ENCODE data around the gene CENPP. TPM values are rescaled to one million over a fixed set of nuclear protein-coding genes. Genes with fewer than 3 reads are reported as not detected.

The CENPP gene
- total RNA-seq, 1 donor from 2014 or later: 5.7 TPM

DNA sequence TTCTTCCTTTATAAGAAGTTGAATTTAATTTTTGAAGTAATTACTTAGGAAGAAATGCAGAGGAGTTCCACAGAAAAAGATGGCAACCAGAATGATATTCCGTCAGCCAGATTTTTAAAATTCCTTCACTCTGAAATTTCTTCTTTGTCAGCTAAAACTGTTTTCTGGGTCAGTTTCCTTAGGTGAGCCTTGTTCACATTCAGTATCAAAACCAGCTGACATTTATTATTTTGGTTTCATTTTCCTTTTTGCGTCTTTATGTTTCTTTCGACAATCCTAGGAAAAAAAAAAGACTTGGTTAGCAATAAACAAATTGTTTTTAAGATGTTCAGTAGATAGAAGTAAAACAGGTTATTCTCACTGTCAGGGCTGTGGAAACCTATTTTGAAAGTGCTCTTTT, 28.1 kb upstream of the CENPP start:
- H3K9me3 Mint-ChIP-seq (ENCODE audit: unreplicated experiment): no peaks in the 10 kb centered on the region
- TF ChIP-seq, protein P1, sequence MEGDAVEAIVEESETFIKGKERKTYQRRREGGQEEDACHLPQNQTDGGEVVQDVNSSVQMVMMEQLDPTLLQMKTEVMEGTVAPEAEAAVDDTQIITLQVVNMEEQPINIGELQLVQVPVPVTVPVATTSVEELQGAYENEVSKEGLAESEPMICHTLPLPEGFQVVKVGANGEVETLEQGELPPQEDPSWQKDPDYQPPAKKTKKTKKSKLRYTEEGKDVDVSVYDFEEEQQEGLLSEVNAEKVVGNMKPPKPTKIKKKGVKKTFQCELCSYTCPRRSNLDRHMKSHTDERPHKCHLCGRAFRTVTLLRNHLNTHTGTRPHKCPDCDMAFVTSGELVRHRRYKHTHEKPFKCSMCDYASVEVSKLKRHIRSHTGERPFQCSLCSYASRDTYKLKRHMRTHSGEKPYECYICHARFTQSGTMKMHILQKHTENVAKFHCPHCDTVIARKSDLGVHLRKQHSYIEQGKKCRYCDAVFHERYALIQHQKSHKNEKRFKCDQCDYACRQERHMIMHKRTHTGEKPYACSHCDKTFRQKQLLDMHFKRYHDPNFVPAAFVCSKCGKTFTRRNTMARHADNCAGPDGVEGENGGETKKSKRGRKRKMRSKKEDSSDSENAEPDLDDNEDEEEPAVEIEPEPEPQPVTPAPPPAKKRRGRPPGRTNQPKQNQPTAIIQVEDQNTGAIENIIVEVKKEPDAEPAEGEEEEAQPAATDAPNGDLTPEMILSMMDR (IDR thresholded peaks at IDR 0.05; ENCODE audit: partially characterized antibody, unreplicated experiment): no peak
- no peak overlapping the region for H3K27ac Mint-ChIP-seq (ENCODE audit: unreplicated experiment)
- peaks cover 7% of the 10 kb centered on the region for H3K4me1 Mint-ChIP-seq (ENCODE audit: low read depth, unreplicated experiment)
- H3K4me3 Mint-ChIP-seq (ENCODE audit: unreplicated experiment): no peak overlapping the region
- no peaks in the 10 kb centered on the region for H3K27me3 Mint-ChIP-seq (ENCODE audit: unreplicated experiment)
- DNase-seq: no peak
- H3K36me3 Mint-ChIP-seq (ENCODE audit: unreplicated experiment): no peaks in the 10 kb centered on the region

DNA sequence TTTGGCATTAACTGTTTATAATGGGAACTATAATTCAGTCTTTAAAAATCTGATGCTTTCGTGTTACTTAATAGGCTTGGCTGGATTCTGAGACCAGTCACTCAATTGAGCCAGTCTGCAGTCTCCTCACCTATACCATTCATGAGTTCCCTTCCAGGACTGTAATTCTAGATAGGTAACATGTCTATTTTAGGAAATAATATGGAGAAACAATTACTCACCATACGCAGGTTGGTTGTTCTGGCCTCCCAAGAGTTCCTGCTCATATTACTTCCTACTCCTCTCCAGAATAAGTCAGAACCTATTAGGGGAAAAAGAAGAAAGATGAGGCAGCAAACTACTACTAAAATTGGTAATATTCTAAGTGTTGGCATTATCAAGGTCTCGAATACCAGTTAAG, 27.7 kb upstream of the CENPP start:
- Mint-ChIP-seq H3K4me1 (ENCODE audit: low read depth, unreplicated experiment) (peaks cover 3% of the 10 kb centered on the region), H3K9me3 (ENCODE audit: unreplicated experiment) (no peaks in the 10 kb centered on the region), H3K4me3 (ENCODE audit: unreplicated experiment) (no peak overlapping the region), H3K36me3 (ENCODE audit: unreplicated experiment) (no peaks in the 10 kb centered on the region), H3K27me3 (ENCODE audit: unreplicated experiment) (no peaks in the 10 kb centered on the region), H3K27ac (ENCODE audit: unreplicated experiment) (no peak overlapping the region)
- TF ChIP-seq, protein P1 (IDR thresholded peaks at IDR 0.05; ENCODE audit: partially characterized antibody, unreplicated experiment): no peak
- no peak for DNase-seq

DNA sequence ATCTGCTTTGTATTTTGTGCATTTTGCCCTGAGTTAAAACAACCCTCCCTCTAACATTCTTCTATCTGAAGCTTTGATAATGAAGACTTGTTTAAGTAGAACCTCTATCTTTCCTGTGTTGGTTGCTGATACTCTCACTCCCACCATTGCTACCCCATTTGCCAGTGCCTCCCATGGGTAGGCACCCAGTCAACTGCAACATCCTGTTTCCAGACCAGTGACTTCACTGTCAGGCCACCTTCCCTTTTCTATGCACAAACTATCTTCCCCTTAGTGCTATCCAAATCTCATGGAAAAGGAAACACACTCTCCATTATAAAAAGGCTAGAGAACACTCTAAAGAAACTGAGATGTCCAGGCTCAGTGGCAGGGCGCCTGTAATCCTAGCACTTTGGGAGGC, 26.6 kb upstream of the CENPP start:
- no peak overlapping the region for H3K4me3 Mint-ChIP-seq (ENCODE audit: unreplicated experiment)
- no peaks in the 10 kb centered on the region for H3K36me3 Mint-ChIP-seq (ENCODE audit: unreplicated experiment)
- DNase-seq: no peak
- TF ChIP-seq, protein P1 (IDR thresholded peaks at IDR 0.05; ENCODE audit: partially characterized antibody, unreplicated experiment): no peak
- no peaks in the 10 kb centered on the region for H3K9me3 Mint-ChIP-seq (ENCODE audit: unreplicated experiment)
- no peak overlapping the region for H3K27ac Mint-ChIP-seq (ENCODE audit: unreplicated experiment)
- peaks cover 3% of the 10 kb centered on the region for H3K4me1 Mint-ChIP-seq (ENCODE audit: low read depth, unreplicated experiment)
- H3K27me3 Mint-ChIP-seq (ENCODE audit: unreplicated experiment): no peaks in the 10 kb centered on the region

DNA sequence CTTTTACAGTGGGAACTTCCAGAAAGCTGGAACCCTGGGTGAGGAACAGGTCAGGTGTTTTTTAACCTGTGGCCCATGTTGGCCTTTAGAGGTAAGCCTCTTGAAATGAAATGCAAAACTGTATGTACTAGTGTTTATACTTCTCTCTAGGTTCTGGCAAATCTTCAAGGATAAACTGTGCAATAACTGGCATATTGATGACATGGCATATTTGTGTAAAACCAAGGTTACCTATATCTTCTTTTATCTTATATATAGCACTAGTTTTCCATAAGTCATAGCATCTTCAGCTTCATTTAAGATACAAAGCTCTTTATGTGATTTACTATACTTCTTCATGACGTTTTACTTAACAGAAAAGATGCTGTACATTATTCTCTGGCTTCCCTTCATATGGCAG, 24.8 kb upstream of the CENPP start:
- Mint-ChIP-seq H3K9me3 (ENCODE audit: unreplicated experiment) (no peaks in the 10 kb centered on the region), H3K4me1 (ENCODE audit: low read depth, unreplicated experiment) (no peaks in the 10 kb centered on the region), H3K36me3 (ENCODE audit: unreplicated experiment) (no peaks in the 10 kb centered on the region), H3K4me3 (ENCODE audit: unreplicated experiment) (no peak overlapping the region), H3K27me3 (ENCODE audit: unreplicated experiment) (no peaks in the 10 kb centered on the region), H3K27ac (ENCODE audit: unreplicated experiment) (no peak overlapping the region)
- TF ChIP-seq, protein P1 (IDR thresholded peaks at IDR 0.05; ENCODE audit: partially characterized antibody, unreplicated experiment): no peak
- DNase-seq: no peak

DNA sequence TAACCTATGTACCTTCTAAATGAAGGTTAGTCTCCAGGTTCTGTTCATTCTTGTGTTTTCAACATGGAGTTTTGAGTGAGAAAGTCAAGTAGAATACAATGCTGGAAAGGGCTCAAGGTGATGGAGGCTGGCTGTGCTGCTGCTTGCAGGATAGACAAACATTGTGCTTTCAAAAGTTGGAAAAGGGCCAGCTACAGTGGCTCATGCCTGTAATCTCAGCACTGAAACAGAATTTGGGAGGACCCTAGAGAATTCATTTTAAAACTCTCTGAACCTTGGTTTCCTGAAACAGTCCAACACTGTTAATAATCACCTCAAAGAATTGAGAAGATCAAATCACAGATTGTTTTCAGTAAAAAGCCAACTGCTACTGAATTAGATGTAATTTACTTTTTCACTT, 16.9 kb upstream of the CENPP start:
- Mint-ChIP-seq H3K4me3 (ENCODE audit: unreplicated experiment) (no peak overlapping the region), H3K9me3 (ENCODE audit: unreplicated experiment) (no peaks in the 10 kb centered on the region), H3K27me3 (ENCODE audit: unreplicated experiment) (no peaks in the 10 kb centered on the region), H3K27ac (ENCODE audit: unreplicated experiment) (no peak overlapping the region), H3K4me1 (ENCODE audit: low read depth, unreplicated experiment) (no peaks in the 10 kb centered on the region), H3K36me3 (ENCODE audit: unreplicated experiment) (no peaks in the 10 kb centered on the region)
- TF ChIP-seq, protein P1 (IDR thresholded peaks at IDR 0.05; ENCODE audit: partially characterized antibody, unreplicated experiment): no peak
- DNase-seq: no peak
